ENCODE results near the gene CTU2. TPM values are rescaled to one million over a fixed set of nuclear protein-coding genes. Genes with fewer than 3 reads are reported as not detected.

CTU2 gene
- total RNA-seq, 1 experiment from 2014 or later, result 24.8 TPM

- H3K36me3 ChIP-seq (ENCODE audit: control insufficient read depth, insufficient read depth, low read length), result no peaks in the 10 kb centered on the region; the same call in 1 of the 2 replicates
- in situ Hi-C loops (cut with HindIII; ENCODE audit: low pct_unique_long_range_greater_than_20kb, low sequenced_read_pairs), result no loop called here
- CTCF ChIA-PET, result no interaction called here
Observed at GRCh38 chr16:88733630-88734360, 27.5 kb downstream of the CTU2 start.

GRCh38 chr16:88734361-88734728 lies 28.0 kb downstream of the CTU2 start:
- in situ Hi-C loops (cut with HindIII; ENCODE audit: low pct_unique_long_range_greater_than_20kb, low sequenced_read_pairs) (no loop called here), intact Hi-C loops (cut with micrococcal nuclease; ENCODE audit: unreplicated experiment) (loop anchor here (10.0 kb wide), 1 partner anchor 50 kb away; the partner anchor contains the start of gene PIEZO1)
- no peak overlapping the region for H3K4me3 ChIP-seq (ENCODE audit: low read depth in 2 of 2, low read length in 2 of 2)
- no peak overlapping the region for H3K27ac ChIP-seq (ENCODE audit: low read length)
- no peaks in the 10 kb centered on the region; the same call in 1 of the 2 replicates for H3K36me3 ChIP-seq (ENCODE audit: control insufficient read depth, insufficient read depth, low read length)
- ATAC-seq (no peak), DNase-seq (ENCODE audit: low read depth, low spot score) (no peak)
- ChIA-PET CTCF (interaction anchor here (0.5 kb wide), 1 partner anchor 175 kb away, joined by 11 read pairs; no protein-coding TSS in a partner anchor), POLR2A (no interaction called here)
- BruUV-seq (replicated peaks), result no TSS peak
- no peaks in the 10 kb centered on the region; the same call in 1 of the 2 replicates for H3K4me1 ChIP-seq (ENCODE audit: control insufficient read depth, insufficient read depth, low read length)
- H3K27me3 ChIP-seq (ENCODE audit: control insufficient read depth, insufficient read depth, low read length), result no peaks in the 10 kb centered on the region
- no peaks in the 10 kb centered on the region for H3K9me3 ChIP-seq (ENCODE audit: control insufficient read depth, insufficient read depth, low read depth, low read length)
- TF ChIP-seq TCF7L2 (IDR thresholded peaks at IDR 0.05; ENCODE audit: low read depth, low read length), result no peak
- TF ChIP-seq CTCF (IDR thresholded peaks at IDR 0.05), result no peak
- no peak for TF ChIP-seq REST (IDR thresholded peaks at IDR 0.05; ENCODE audit: insufficient read depth in 1 of 2, low read depth in 2 of 2, low read length in 1 of 2)
- TF ChIP-seq SIN3A (IDR thresholded peaks at IDR 0.05; ENCODE audit: borderline replicate concordance, insufficient read depth, low read depth, low read length), result no peak
- no peak for TF ChIP-seq POLR2AphosphoS5 (IDR thresholded peaks at IDR 0.05; ENCODE audit: low read depth, low read length)

More at GRCh38 chr16:88733630-88734360, 27.5 kb downstream of the CTU2 start:
- TF ChIP-seq POLR2AphosphoS5 (IDR thresholded peaks at IDR 0.05; ENCODE audit: low read depth, low read length) (no peak), TCF7L2 (IDR thresholded peaks at IDR 0.05; ENCODE audit: low read depth, low read length) (no peak), SIN3A (IDR thresholded peaks at IDR 0.05; ENCODE audit: borderline replicate concordance, insufficient read depth, low read depth, low read length) (no peak), CTCF (IDR thresholded peaks at IDR 0.05) (no peak), REST (IDR thresholded peaks at IDR 0.05; ENCODE audit: insufficient read depth in 1 of 2, low read depth in 2 of 2, low read length in 1 of 2) (no peak)
- ATAC-seq (no peak), DNase-seq (ENCODE audit: low read depth, low spot score) (no peak)
- Histone ChIP-seq H3K4me3 (ENCODE audit: low read depth in 2 of 2, low read length in 2 of 2) (no peak overlapping the region), H3K27me3 (ENCODE audit: control insufficient read depth, insufficient read depth, low read length) (no peaks in the 10 kb centered on the region), H3K27ac (ENCODE audit: low read length) (no peak overlapping the region), H3K4me1 (ENCODE audit: control insufficient read depth, insufficient read depth, low read length) (no peaks in the 10 kb centered on the region; the same call in 1 of the 2 replicates), H3K9me3 (ENCODE audit: control insufficient read depth, insufficient read depth, low read depth, low read length) (no peaks in the 10 kb centered on the region)
- BruUV-seq (replicated peaks), result no TSS peak
- POLR2A ChIA-PET, result no interaction called here
- intact Hi-C loops (cut with micrococcal nuclease; ENCODE audit: unreplicated experiment), result loop anchor here (10.0 kb wide), 1 partner anchor 51 kb away; the partner anchor contains the start of gene PIEZO1
